ENCODE results near the gene WDR70. TPM values are rescaled to one million over a fixed set of nuclear protein-coding genes. Genes with fewer than 3 reads are reported as not detected.
"Not testable (repeated sequence)": the region's sequence is repeated elsewhere in the genome, so short reads cannot be mapped to it uniquely, and the experiment has no call there.

The WDR70 gene
- polyA plus RNA-seq, 12 donors = 19.9 to 41.3 (median 33.6) TPM; not detected in 1

DNA sequence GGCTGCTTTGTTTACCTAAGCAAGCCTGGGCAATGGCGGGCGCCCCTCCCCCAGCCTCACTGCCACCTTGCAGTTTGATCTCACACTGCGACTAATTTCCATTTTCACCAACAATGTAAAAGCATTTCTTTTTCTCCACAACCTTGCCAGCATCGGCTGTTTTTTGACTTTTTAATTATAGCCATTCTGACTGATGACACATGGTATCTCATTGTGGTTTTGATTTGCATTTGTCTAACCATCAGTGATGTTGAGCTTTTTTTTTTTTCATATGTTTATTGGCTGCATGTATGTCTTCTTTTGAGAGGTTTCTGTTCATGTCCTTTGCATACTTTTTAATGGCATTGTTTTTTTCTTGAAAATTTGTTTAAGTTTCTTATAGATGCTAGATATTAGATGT, 300.8 kb downstream of the WDR70 start:
- not testable (repeated sequence) for DNase-seq

GRCh38 chr5:37683072-37683471, 304.0 kb downstream of the WDR70 start:
- no peak for DNase-seq

GRCh38 chr5:37685211-37685610, 306.1 kb downstream of the WDR70 start:
- no peak for DNase-seq

DNA sequence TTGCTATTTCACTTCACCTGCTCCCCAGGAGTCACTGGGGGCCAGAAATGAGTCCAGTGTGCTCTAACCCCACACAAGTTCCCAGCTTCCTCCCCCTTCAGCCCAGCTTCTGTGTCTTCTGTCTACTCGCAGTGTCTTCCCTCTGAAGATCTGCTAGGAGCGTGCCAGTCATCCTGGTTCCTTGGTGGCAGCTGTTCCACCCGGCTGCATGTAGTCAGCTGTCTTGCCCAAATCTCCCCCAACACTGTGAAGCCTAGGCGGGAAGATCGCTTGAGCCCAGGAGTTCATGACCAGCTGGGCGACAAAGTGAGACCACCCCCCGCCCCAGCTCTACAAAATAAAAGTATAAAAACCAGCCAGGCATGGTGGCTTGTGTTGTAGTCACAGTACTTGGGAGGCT, 306.7 kb downstream of the WDR70 start:
- no peak for DNase-seq

DNA sequence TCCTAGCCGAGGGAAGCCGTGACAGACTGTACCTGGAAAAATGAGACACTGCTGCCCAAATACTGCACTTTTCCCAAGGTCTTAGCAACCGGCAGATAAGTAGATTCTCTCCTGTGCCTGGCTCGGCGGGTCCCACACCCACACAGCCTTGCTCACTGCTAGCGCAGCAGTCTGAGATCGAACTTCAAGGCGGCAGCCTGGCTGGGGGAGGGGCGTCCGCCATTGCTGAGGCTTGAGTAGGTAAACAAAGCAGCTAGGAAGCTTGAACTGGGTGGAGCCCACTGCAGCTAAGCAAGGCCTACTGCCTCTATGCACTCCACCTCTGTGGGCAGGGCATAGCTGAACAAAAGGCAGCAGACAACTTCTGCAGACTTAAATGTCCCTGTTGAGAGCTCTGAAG, 309.8 kb downstream of the WDR70 start:
- DNase-seq = not testable (repeated sequence)

DNA sequence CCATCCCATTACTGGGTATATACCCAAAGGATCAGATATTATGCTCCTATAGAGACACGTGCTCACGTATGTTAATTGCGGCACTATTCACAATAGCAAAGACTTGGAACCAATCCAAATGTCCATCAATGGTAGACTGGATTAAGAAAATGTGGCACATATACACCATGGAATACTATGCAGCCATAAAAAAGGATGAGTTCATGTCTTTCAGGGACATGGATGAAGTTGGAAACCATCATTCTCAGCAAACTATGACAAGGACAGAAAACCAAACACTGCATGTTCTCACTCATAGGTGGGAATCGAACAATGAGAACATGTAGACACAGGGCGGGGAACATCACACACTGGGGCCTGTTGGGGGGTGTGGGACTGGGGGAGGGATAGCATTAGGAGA, 315.2 kb downstream of the WDR70 start:
- not testable (repeated sequence) for DNase-seq

DNA sequence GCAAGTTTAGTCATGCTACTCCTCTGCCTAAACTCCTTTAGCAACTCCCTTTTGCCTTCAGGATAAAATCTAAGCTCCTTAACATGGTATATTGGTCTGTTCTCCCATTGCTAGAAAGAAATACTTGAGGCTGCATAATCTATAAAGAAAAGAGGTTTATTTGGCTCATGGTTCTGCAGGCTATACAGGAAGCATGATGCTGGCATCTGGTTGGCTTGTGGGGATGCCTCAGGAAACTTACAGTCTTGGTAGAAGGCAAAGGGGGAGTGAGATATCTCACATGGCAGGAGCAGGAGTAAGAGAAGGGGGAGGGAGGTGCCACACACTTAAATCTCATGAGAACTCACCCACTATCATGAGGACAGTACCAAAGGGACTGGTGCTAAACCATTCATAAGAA, 315.7 kb downstream of the WDR70 start:
- no peak for DNase-seq

DNA sequence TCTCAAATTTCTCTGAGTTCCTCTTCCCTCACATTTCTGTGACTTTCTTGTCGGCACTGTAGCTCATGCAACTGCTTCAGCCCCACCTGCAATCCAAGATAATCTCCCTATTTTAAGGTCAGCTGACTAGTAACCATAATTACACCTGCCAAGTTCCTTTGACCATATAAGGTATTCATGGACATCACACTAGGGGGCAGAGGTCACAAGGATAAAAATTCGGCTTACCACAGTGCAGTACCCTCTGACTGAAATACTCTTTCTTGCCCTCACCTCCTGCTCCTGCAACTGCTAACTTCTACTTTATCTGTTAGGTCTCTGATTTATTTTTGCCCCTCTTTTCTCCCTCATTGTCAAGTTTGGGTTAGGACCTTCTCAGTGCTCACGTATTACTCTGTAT, 316.5 kb downstream of the WDR70 start:
- no peak for DNase-seq

DNA sequence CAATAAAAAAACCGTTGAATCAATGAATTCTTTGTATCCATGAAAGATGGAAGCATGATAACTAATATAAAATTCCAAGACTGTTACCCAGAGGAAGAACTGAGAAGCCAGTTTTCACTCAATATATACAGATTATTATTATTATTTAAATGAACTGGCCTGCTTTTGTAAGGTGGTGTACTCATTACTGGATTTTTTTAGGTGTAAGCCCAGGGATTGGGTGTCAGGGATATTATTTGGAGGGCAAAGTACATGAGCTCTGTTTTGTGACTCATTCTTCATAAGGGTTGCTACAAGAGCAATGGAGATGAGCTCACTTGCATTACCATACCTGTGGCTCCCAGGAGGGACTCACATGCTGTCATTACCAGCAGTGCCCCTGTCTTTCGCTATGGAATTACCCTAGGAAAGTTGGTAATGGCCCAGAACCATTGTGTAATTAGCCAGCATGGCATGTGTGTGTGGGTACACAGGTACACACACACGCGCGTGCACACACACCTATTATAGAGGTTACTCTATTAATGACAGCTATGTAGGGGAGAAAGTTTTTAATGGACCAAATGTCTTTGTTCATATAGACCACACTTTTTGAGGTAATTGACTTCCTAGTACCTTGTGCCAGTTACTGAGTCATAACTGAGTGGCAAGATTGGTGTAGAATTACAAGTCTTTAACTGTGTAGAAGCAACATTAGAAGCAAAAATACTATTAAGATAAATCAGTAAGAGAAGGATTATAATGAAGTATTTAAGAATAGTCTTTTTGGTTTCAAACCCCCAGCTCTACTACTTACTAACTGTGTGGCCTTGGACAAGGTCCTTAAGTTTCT, 317.3 kb downstream of the WDR70 start:
- DNase-seq = no peak

DNA sequence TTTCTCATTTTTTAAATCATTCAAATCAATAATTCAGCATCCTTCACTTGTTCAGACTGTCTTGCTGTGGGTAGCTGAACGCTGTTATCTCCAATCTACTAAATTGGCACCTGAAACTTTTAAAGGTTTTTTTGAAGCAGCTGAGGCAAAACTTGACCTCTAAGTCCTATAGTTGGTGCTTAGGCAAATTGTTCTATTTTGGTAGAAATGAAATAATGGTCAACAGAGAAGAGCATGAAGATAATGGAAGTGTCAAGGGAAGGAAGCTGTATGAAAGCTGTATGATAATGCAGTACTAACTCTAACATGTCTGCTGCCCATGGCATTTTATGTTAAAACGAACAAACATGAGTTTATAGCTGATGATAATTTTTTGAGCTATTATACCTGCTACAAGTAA, 322.8 kb downstream of the WDR70 start:
- no peak for DNase-seq

- no peak for DNase-seq
These were observed 324.7 kb downstream of the WDR70 start for GRCh38 chr5:37703841-37704241.

GRCh38 chr5:37704406-37704805, 325.3 kb downstream of the WDR70 start:
- DNase-seq = no peak

DNA sequence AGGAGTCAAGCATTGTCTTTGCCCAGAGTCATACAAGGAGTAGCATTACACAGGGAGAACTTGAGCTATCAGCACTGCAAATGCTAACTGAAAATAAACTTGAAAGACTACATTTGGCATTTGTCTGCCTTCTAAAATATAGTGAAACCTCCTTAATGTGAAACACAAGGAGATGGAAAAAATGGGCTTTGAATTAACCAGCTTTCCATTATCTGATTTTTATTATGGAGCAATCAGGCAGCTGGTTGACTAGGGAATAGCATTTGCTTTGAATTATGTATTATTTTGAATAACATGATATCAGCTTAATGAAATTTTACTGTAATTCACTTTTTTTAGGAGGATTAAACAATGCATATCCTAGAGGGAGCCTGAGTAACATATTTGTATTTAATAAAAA, 329.9 kb downstream of the WDR70 start:
- DNase-seq = no peak

DNA sequence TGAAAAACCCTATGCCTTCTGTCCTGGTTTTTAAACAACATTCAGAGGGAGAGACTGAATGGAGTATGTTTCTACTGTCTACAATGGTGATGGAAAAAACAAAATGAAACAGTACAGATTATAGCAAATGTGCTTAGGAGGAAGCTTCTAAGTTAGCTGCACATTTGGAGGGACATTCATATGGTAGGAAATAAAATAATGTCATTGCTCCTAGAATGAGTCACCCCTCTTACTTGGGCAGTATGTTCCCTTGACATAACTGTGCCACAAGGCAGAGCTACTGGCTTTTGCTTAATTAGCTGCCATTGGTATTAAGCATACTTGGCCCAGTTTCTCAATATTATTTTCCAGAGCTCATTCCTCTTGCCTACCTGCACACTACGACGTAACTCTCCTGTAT, 331.8 kb downstream of the WDR70 start:
- DNase-seq = no peak

DNA sequence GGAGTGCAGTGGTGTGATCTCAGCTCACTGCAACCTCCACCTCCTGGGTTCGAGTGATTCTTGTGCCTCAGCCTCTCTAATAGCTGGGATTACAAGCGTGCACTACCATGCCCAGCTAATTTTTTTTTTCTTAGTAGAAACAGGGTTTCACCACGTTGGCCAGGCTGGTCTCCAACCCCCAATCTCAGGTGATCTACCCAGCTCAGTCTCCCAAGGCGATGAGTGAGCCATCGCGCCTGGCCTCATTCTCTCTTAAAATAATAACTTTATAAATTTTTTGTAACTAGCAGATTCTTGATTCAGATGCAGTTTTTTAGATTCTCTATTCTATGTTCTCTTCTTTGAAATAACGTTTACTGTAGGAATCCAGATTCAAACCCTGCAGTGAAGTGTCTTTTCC, 333.6 kb downstream of the WDR70 start:
- DNase-seq = no peak

DNA sequence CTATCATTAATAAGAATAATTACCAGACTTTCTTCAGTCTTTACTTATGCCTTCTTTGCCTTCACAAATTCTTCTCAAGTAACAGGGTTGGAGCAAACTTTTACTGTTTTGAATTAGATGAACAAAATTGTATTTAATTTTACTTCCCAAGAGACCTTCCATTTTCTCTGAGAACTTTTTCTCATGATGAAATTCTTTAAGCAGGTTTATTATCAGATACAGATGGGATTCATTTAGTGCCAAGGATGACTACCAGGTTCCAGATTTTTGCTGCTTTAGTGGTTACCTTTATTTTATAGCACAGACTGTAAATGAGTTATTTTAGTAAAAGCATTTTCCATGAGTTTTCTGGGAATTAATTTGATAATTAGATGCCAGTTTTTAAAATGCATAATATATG, 335.6 kb downstream of the WDR70 start:
- no peak for DNase-seq

DNA sequence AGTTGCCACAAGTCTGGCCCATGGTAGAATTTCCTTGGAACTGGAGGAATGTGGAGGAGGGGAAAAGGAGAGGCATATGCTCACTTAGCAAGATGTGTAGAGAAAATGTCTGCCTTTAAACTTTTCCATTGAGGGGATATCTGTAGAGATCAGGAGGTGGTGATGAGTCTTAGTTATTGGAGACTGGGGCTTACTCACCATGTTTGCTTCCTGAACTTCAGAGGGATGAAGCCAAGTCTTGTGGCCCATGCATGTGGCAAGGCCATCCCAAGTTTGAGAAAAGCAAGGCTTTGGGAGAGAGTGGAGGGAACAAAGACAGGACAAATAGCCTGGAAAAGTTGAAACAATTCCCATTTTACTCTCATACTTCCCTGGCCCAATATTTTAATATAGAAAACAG, 336.2 kb downstream of the WDR70 start:
- no peak for DNase-seq

GRCh38 chr5:37715992-37716391, 336.9 kb downstream of the WDR70 start:
- DNase-seq = no peak

DNA sequence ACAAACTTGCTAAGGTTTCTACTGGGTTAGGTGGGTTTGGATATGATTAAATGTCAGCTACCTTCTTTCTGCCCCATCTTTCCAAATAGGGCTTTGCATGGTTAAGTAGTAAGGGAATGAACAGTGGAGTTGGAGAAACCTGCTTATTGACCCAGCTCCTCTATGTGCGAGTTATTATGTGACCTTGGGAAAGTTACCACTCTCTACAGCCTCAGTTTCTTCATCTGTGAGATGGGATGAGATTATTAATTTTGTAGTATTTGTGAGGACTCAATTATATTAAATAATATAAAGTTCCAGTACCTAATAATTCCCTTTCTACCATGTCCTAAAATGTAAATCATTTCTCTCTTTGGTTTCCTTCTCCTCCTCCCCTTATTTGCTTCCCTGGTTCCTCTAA, 337.3 kb downstream of the WDR70 start:
- DNase-seq = no peak

DNA sequence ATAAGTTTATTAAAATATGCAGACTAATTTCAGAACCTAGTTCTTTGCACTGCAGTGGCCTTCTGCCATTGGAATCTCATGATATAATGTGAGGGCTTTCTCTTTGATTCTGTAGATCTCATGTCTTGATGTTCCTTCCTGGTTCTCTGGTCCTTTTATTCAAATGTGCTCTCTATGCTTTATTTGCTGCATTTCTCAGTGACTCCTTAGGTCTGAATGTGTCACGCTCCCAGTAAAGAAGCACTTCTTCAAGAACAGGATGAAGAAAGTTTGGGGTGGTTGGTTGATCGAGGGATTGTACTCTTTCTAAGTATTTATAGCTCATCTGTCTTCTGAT, 338.1 kb downstream of the WDR70 start:
- no peak for DNase-seq

- peak; percentile 54 for DNase-seq
These were observed 338.7 kb downstream of the WDR70 start for GRCh38 chr5:37717613-37718431.

DNA sequence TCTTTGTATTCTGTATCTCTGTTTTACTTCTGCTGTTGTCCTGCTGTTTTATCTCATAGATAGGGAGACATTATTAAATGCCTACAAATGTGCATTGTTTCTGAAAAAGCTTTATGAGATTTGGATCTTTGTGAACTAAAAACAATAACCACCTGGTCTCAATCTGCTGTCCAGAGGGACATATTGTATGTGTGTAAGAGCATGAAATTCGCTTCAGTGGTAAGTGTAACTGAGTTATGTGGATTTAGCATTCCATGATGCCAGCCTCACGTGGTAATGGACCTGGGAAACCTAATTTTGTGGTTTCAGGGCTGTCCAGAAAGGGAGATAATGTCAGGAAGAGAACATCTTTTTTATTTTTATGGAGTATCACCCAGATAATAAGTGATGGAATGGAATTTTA, 341.4 kb downstream of the WDR70 start:
- no peak for DNase-seq

GRCh38 chr5:37721447-37721871, 342.3 kb downstream of the WDR70 start:
- no peak for DNase-seq

Measured in muscle of arm (tissue), 12 donors.